Cardiac fibroblast (primary cell): ENCODE measurements around the gene SUSD3.
A peak's percentile ranks its signal among the peaks of the same experiment; 100 is the strongest.

ENCODE experiments used
- DNase-seq, 2 donors: peaks; one replicate each; pipeline versions ENCODE4 v3.0.0 to v3.0.0-alpha.2; 2010; ENCODE audit warnings: low read depth in 2 of 2
- H3K4me3 ChIP-seq, 2 donors: replicated peaks in 1 of 2; 1 replicate in 1 of 2; 2 replicates in 1 of 2; pipeline ENCODE4 v1.5.1; 2011; ENCODE audit warnings: low read depth in 2 of 2, low read length in 2 of 2, mild to moderate bottlenecking in 2 of 2, moderate library complexity in 1 of 2
- CTCF ChIP-seq: IDR thresholded peaks from one replicate; pipeline ENCODE4 v1.5.1; 2011; ENCODE audit warnings: low read depth, mild to moderate bottlenecking, low read length, inconsistent platforms

Gene SUSD3

GRCh38 chr9:93064392-93065134, 6.1 kb downstream of the SUSD3 start:
- DNase-seq, result no peak
- no peak for TF ChIP-seq CTCF
- no peak overlapping the region for H3K4me3 ChIP-seq

- DNase-seq, result no peak
- TF ChIP-seq CTCF, result no peak
- no peak overlapping the region for H3K4me3 ChIP-seq
Measured at GRCh38 chr9:93065135-93065720, 6.7 kb downstream of the SUSD3 start.

- no peak for DNase-seq
- H3K4me3 ChIP-seq, result no peak overlapping the region
- TF ChIP-seq CTCF, result no peak
Measured at GRCh38 chr9:93066978-93067603, 8.6 kb downstream of the SUSD3 start.

- H3K4me3 ChIP-seq, result no peak overlapping the region
- no peak for TF ChIP-seq CTCF
- no peak for DNase-seq
Measured at GRCh38 chr9:93068956-93069355, 10.5 kb downstream of the SUSD3 start.

GRCh38 chr9:93071464-93071863, 13.0 kb downstream of the SUSD3 start:
- peak; percentile 41 to 42 for DNase-seq
- TF ChIP-seq CTCF, result no peak
- no peak overlapping the region for H3K4me3 ChIP-seq

- peak in 1 of 2 donors; percentile 55 for DNase-seq
- no peak overlapping the region for H3K4me3 ChIP-seq
- TF ChIP-seq CTCF, result no peak
Measured at GRCh38 chr9:93072383-93072795, 13.9 kb downstream of the SUSD3 start.
